Neural progenitor cell (in vitro differentiated cells): Measurements from ENCODE around the gene ABCG4. TPM values are rescaled to one million over a fixed set of nuclear protein-coding genes. Genes with fewer than 3 reads are reported as not detected.

ENCODE experiments used
- DNase-seq: peaks from one replicate; pipeline ENCODE4 v3.0.0-alpha.2; 2016; ENCODE audit warnings: low spot score
- H2AFZ ChIP-seq: fragments of 200-600 bp; sonication (generic); replicated peaks from 2 replicates; pipeline ENCODE4 v1.6.1; 2016; ENCODE audit warnings: antibody characterized with exemption
- H3F3A ChIP-seq: fragments of 200-600 bp; sonication (generic); 2 replicates; pipeline ENCODE4 v1.6.1; 2016; ENCODE audit warnings: antibody characterized with exemption, low read depth
- H3K27ac ChIP-seq: fragments of 200-600 bp; sonication (generic); 2 replicates; pipeline ENCODE4 v1.5.1; 2016; ENCODE audit warnings: mild to moderate bottlenecking
- H3K27me3 ChIP-seq: fragments of 200-600 bp; sonication (generic); 2 replicates; pipeline ENCODE4 v1.6.1; 2016; ENCODE audit warnings: mild to moderate bottlenecking, moderate library complexity
- H3K36me3 ChIP-seq: fragments of 200-600 bp; sonication (generic); 2 replicates; pipeline ENCODE4 v1.5.1; 2016
- H3K4me1 ChIP-seq: fragments of 200-600 bp; sonication (generic); 2 replicates; pipeline ENCODE4 v1.6.1; 2016; ENCODE audit warnings: mixed run types
- H3K4me2 ChIP-seq: fragments of 200-600 bp; sonication (generic); 2 replicates; pipeline ENCODE4 v1.6.1; 2016
- H3K4me3 ChIP-seq: fragments of 200-600 bp; sonication (generic); 2 replicates; pipeline ENCODE4 v1.5.1; 2016
- H3K79me2 ChIP-seq: fragments of 200-600 bp; sonication (generic); 2 replicates; pipeline ENCODE4 v1.6.1; 2016; ENCODE audit warnings: low read depth
- H3K9ac ChIP-seq: fragments of 200-600 bp; sonication (generic); 2 replicates; pipeline ENCODE4 v1.6.1; 2016
- H3K9me3 ChIP-seq: fragments of 200-600 bp; sonication (generic); 2 replicates; pipeline ENCODE4 v1.5.1; 2016; ENCODE audit warnings: low read depth
- H4K20me1 ChIP-seq: fragments of 200-600 bp; sonication (generic); 2 replicates; pipeline ENCODE4 v1.6.1; 2016; ENCODE audit warnings: low read depth
- H3K27ac Mint-ChIP-seq: 3 replicates; pipeline ENCODE4 v1.8.0; 2021; ENCODE audit warnings: mixed read lengths
- H3K27me3 Mint-ChIP-seq: 2 replicates; pipeline ENCODE4 v1.8.0; 2022; ENCODE audit warnings: low read depth, mild to moderate bottlenecking, inconsistent platforms, moderate library complexity, mixed read lengths; ENCODE audit not compliant: insufficient read depth
- H3K36me3 Mint-ChIP-seq: 3 replicates; pipeline ENCODE4 v1.8.0; 2021; ENCODE audit warnings: mixed read lengths
- H3K4me1 Mint-ChIP-seq: 3 replicates; pipeline ENCODE4 v1.8.0; 2021; ENCODE audit warnings: mixed read lengths
- H3K4me3 Mint-ChIP-seq: 3 replicates; pipeline ENCODE4 v1.8.0; 2021; ENCODE audit warnings: mild to moderate bottlenecking, moderate library complexity, mixed read lengths
- H3K9me3 Mint-ChIP-seq: 3 replicates; pipeline ENCODE4 v1.8.0; 2020; ENCODE audit warnings: mixed read lengths
- CTCF ChIP-seq: fragments of 200-600 bp; sonication (generic); IDR thresholded peaks from 2 replicates; pipeline ENCODE4 v1.5.1; 2017; ENCODE audit warnings: antibody characterized with exemption, mild to moderate bottlenecking
- EZH2 ChIP-seq: fragments of 200-600 bp; sonication (generic); IDR thresholded peaks from 2 replicates; pipeline ENCODE4 v1.6.1; 2017; ENCODE audit warnings: antibody characterized with exemption, mild to moderate bottlenecking, moderate library complexity
- EZH2phosphoT487 ChIP-seq: fragments of 200-600 bp; sonication (generic); IDR thresholded peaks from 2 replicates; pipeline ENCODE4 v1.6.1; 2017; ENCODE audit warnings: antibody characterized with exemption
- total RNA-seq: library from RNA; depleted of rRNA; stranded (reverse); fragments of >200 nt; gene quantifications from 2 replicates; pipeline ENCODE4 v1.2.3, GENCODE V29; 2015; ENCODE audit warnings: low replicate concordance

The ABCG4 gene
- total RNA-seq, 1 donor from 2014 or later, result 0.24 TPM

- Histone ChIP-seq H4K20me1 (no peaks in the 10 kb centered on the region), H3K4me3 (no peak overlapping the region), H3K9me3 (no peaks in the 10 kb centered on the region), H3K36me3 (no peaks in the 10 kb centered on the region), H2AFZ (no peak overlapping the region), H3K27ac (no peak overlapping the region), H3K4me2 (no peak overlapping the region), H3K9ac (no peak overlapping the region), H3K27me3 (no peaks in the 10 kb centered on the region), H3K4me1 (no peaks in the 10 kb centered on the region), H3K79me2 (no peaks in the 10 kb centered on the region), H3F3A (no peaks in the 10 kb centered on the region)
- DNase-seq, result no peak
- peaks cover 3% of the 10 kb centered on the region for H3K27me3 Mint-ChIP-seq
- no peaks in the 10 kb centered on the region for H3K36me3 Mint-ChIP-seq
- H3K9me3 Mint-ChIP-seq, result no peaks in the 10 kb centered on the region
- H3K4me3 Mint-ChIP-seq, result no peak overlapping the region
- TF ChIP-seq EZH2phosphoT487, result no peak
- TF ChIP-seq EZH2, result no peak
- no peak for TF ChIP-seq CTCF
- H3K27ac Mint-ChIP-seq, result peak overlapping the region; percentile 10
- H3K4me1 Mint-ChIP-seq, result peaks cover 9% of the 10 kb centered on the region
These were observed 29.4 kb downstream of the ABCG4 start for GRCh38 chr11:119178166-119178680.

- Histone ChIP-seq H3K27ac (no peak overlapping the region), H2AFZ (no peak overlapping the region), H3K9ac (no peak overlapping the region), H3K4me3 (no peak overlapping the region), H3K36me3 (no peaks in the 10 kb centered on the region), H3K79me2 (no peaks in the 10 kb centered on the region), H4K20me1 (no peaks in the 10 kb centered on the region), H3F3A (no peaks in the 10 kb centered on the region), H3K4me2 (no peak overlapping the region), H3K27me3 (no peaks in the 10 kb centered on the region), H3K4me1 (no peaks in the 10 kb centered on the region), H3K9me3 (no peaks in the 10 kb centered on the region)
- H3K27me3 Mint-ChIP-seq, result peaks cover 2% of the 10 kb centered on the region
- DNase-seq, result no peak
- no peaks in the 10 kb centered on the region for H3K9me3 Mint-ChIP-seq
- no peak overlapping the region for H3K4me3 Mint-ChIP-seq
- H3K27ac Mint-ChIP-seq, result peak overlapping the region; percentile 53
- peaks cover 9% of the 10 kb centered on the region for H3K4me1 Mint-ChIP-seq
- TF ChIP-seq EZH2, result no peak
- no peak for TF ChIP-seq CTCF
- TF ChIP-seq EZH2phosphoT487, result no peak
- H3K36me3 Mint-ChIP-seq, result no peaks in the 10 kb centered on the region
These were observed 30.5 kb downstream of the ABCG4 start for GRCh38 chr11:119179342-119179741.

GRCh38 chr11:119179983-119180382 lies 31.1 kb downstream of the ABCG4 start:
- no peaks in the 10 kb centered on the region for H3K4me1 ChIP-seq
- H3F3A ChIP-seq, result no peaks in the 10 kb centered on the region
- no peak overlapping the region for H2AFZ ChIP-seq
- Mint-ChIP-seq H3K9me3 (no peaks in the 10 kb centered on the region), H3K4me1 (peaks cover 9% of the 10 kb centered on the region), H3K4me3 (no peak overlapping the region), H3K27ac (no peak overlapping the region), H3K36me3 (no peaks in the 10 kb centered on the region), H3K27me3 (peaks cover 2% of the 10 kb centered on the region)
- H3K9ac ChIP-seq, result no peak overlapping the region
- TF ChIP-seq EZH2phosphoT487 (no peak), CTCF (no peak), EZH2 (no peak)
- no peak for DNase-seq
- no peaks in the 10 kb centered on the region for H3K79me2 ChIP-seq
- H3K9me3 ChIP-seq, result no peaks in the 10 kb centered on the region
- no peaks in the 10 kb centered on the region for H3K36me3 ChIP-seq
- no peak overlapping the region for H3K4me2 ChIP-seq
- H4K20me1 ChIP-seq, result no peaks in the 10 kb centered on the region
- H3K27me3 ChIP-seq, result no peaks in the 10 kb centered on the region
- no peak overlapping the region for H3K27ac ChIP-seq
- H3K4me3 ChIP-seq, result no peak overlapping the region
